ENCODE measurements around the gene UCP3.

UCP3 gene

GRCh38 chr11:74044538-74044937, 35.7 kb upstream of the UCP3 start:
- Mint-ChIP-seq H3K36me3 (ENCODE audit: low read depth) (peaks cover 74% of the 10 kb centered on the region), H3K27me3 (ENCODE audit: low read depth, poor library complexity) (no peaks in the 10 kb centered on the region), H3K4me3 (no peak overlapping the region), H3K27ac (no peak overlapping the region), H3K4me1 (no peaks in the 10 kb centered on the region), H3K9me3 (no peaks in the 10 kb centered on the region)
- TF ChIP-seq, protein P1, sequence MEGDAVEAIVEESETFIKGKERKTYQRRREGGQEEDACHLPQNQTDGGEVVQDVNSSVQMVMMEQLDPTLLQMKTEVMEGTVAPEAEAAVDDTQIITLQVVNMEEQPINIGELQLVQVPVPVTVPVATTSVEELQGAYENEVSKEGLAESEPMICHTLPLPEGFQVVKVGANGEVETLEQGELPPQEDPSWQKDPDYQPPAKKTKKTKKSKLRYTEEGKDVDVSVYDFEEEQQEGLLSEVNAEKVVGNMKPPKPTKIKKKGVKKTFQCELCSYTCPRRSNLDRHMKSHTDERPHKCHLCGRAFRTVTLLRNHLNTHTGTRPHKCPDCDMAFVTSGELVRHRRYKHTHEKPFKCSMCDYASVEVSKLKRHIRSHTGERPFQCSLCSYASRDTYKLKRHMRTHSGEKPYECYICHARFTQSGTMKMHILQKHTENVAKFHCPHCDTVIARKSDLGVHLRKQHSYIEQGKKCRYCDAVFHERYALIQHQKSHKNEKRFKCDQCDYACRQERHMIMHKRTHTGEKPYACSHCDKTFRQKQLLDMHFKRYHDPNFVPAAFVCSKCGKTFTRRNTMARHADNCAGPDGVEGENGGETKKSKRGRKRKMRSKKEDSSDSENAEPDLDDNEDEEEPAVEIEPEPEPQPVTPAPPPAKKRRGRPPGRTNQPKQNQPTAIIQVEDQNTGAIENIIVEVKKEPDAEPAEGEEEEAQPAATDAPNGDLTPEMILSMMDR (IDR thresholded peaks at IDR 0.05) = no peak
- DNase-seq = no peak

GRCh38 chr11:74043450-74043849, 34.6 kb upstream of the UCP3 start:
- H3K36me3 Mint-ChIP-seq (ENCODE audit: low read depth) = peaks cover 76% of the 10 kb centered on the region
- H3K27ac Mint-ChIP-seq = no peak overlapping the region

GRCh38 chr11:74037309-74037708, 28.4 kb upstream of the UCP3 start:
- TF ChIP-seq, protein P1 (IDR thresholded peaks at IDR 0.05) = no peak
- no peak for DNase-seq
- Mint-ChIP-seq H3K4me1 (no peaks in the 10 kb centered on the region), H3K9me3 (no peaks in the 10 kb centered on the region), H3K27me3 (ENCODE audit: low read depth, poor library complexity) (no peaks in the 10 kb centered on the region), H3K36me3 (ENCODE audit: low read depth) (peaks cover 55% of the 10 kb centered on the region), H3K27ac (no peak overlapping the region), H3K4me3 (no peak overlapping the region)

More at GRCh38 chr11:74043450-74043849, 34.6 kb upstream of the UCP3 start:
- TF ChIP-seq, protein P1 (IDR thresholded peaks at IDR 0.05) = no peak
- Mint-ChIP-seq H3K9me3 (no peaks in the 10 kb centered on the region), H3K27me3 (ENCODE audit: low read depth, poor library complexity) (no peaks in the 10 kb centered on the region), H3K4me1 (no peaks in the 10 kb centered on the region), H3K4me3 (no peak overlapping the region)
- no peak for DNase-seq

- no peak overlapping the region for H3K27ac Mint-ChIP-seq
- H3K4me1 Mint-ChIP-seq = no peaks in the 10 kb centered on the region
- peaks cover 37% of the 10 kb centered on the region for H3K36me3 Mint-ChIP-seq (ENCODE audit: low read depth)
- no peak overlapping the region for H3K4me3 Mint-ChIP-seq
- TF ChIP-seq, protein P1 (IDR thresholded peaks at IDR 0.05) = no peak
- no peaks in the 10 kb centered on the region for H3K9me3 Mint-ChIP-seq
- H3K27me3 Mint-ChIP-seq (ENCODE audit: low read depth, poor library complexity) = no peaks in the 10 kb centered on the region
- DNase-seq = no peak
Observed at GRCh38 chr11:74035264-74035663, 26.4 kb upstream of the UCP3 start.

DNA sequence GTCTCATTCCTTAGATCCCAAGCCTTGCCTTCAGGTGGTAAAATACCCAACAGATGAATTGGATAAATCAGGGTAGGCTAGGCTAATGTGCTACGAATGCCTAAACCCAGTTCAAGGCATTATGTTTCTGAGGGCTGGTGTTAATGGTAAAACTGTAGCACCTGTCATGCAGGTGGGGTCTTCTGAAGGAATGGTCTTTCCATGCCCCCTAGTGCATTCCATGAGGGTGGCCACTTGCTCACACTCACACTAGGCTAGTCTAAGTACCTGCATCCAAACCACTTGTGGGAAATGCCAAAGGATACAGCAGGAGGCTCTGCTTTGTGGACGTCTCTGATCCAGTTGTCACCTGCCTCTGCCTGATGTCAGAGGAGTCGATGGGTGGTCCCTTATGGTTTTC, 24.2 kb upstream of the UCP3 start:
- Mint-ChIP-seq H3K27ac (no peak overlapping the region), H3K27me3 (ENCODE audit: low read depth, poor library complexity) (no peaks in the 10 kb centered on the region), H3K4me1 (no peaks in the 10 kb centered on the region), H3K9me3 (no peaks in the 10 kb centered on the region), H3K36me3 (ENCODE audit: low read depth) (peaks cover 30% of the 10 kb centered on the region), H3K4me3 (no peak overlapping the region)
- TF ChIP-seq, protein P1 (IDR thresholded peaks at IDR 0.05) = no peak
- DNase-seq = no peak
